AG04450 (cell line): ENCODE data around the gene TRUB1. TPM values are rescaled to one million over a fixed set of nuclear protein-coding genes. Genes with fewer than 3 reads are reported as not detected.

Experiments
- CTCF ChIA-PET: fragments of 300-600, 350-600 bp; formaldehyde crosslinking; extraction: SDS; loops from one replicate; lab custom pipeline; 2022; ENCODE audit warnings: antibody characterized with exemption, inconsistent platforms; lab: Charles Lee
- POLR2A ChIA-PET: fragments of 350-600 bp; formaldehyde crosslinking; extraction: SDS; loops from one replicate; lab custom pipeline; 2021; ENCODE audit warnings: antibody characterized with exemption, inconsistent platforms; lab: Yijun Ruan, JAX
- DNase-seq: peaks from one replicate; pipeline ENCODE4 v3.0.0-alpha.2; 2011; ENCODE audit warnings: low read depth, low spot score
- H3K27ac ChIP-seq: one replicate; pipeline ENCODE4 v1.5.1; 2012; ENCODE audit warnings: low read depth, low read length, control low read depth
- H3K27me3 ChIP-seq: one replicate; pipeline ENCODE4 v1.6.0; 2012; ENCODE audit warnings: low read length; ENCODE audit not compliant: control insufficient read depth, insufficient read depth
- H3K4me3 ChIP-seq: 2 replicates; pipeline ENCODE4 v1.5.1; 2011; ENCODE audit warnings: mild to moderate bottlenecking, low read depth, low read length, control low read depth
- H3K9me3 ChIP-seq: 2 replicates; pipeline ENCODE4 v1.5.1; 2012; ENCODE audit warnings: low read length; ENCODE audit not compliant: control insufficient read depth, insufficient read depth
- CTCF ChIP-seq: IDR thresholded peaks from 2 replicates; pipeline ENCODE4 v1.5.1; 2011; ENCODE audit warnings: low read depth, low read length, control low read depth, inconsistent platforms
- polyA plus RNA-seq: library from polyadenylated mRNA; depleted of rRNA; stranded (reverse); fragments of >200 nt; gene quantifications from 2 replicates; pipeline ENCODE4 v1.2.3, GENCODE V29; 2011

TRUB1 gene
- polyA plus RNA-seq, 1 experiment, result 21.0 TPM

DNA sequence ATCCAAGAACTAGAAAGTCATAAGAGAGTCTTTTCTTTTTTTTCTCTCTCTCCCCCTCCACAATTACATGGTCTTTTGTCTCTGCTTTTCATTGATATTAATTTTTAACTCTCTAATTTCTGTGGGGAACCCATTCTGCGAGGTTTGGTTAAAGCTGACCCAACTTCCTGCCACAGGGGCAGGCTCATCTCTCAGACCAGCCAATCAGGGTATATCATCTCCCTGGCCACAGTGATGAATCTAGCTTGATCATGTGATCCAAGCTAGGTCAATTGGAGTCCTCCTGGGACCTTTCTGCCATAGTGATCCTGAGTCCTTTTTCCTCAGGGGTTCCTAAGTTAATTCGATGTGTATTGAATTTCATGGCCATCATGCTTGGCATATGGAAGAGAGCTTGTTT lies 38.0 kb upstream of the TRUB1 start:
- Histone ChIP-seq H3K27ac (no peak overlapping the region), H3K27me3 (no peaks in the 10 kb centered on the region), H3K4me3 (no peak overlapping the region), H3K9me3 (no peaks in the 10 kb centered on the region)
- ChIA-PET POLR2A (no interaction called here), CTCF (interaction anchor here (1.2 to 2.1 kb wide), 2 partner anchors 21 to 23 kb away, joined by 3 to 9 read pairs; no protein-coding TSS in a partner anchor)
- TF ChIP-seq CTCF, result no peak
- DNase-seq, result no peak

- POLR2A ChIA-PET, result no interaction called here
- no peak for DNase-seq
- CTCF ChIA-PET, result interaction anchor here (2.1 kb wide), 1 partner anchor 23 kb away, joined by 9 read pairs; no protein-coding TSS in a partner anchor
- Histone ChIP-seq H3K27me3 (no peaks in the 10 kb centered on the region), H3K27ac (no peak overlapping the region), H3K4me3 (no peak overlapping the region), H3K9me3 (no peaks in the 10 kb centered on the region)
- TF ChIP-seq CTCF, result no peak
These were observed 37.3 kb upstream of the TRUB1 start for GRCh38 chr10:114900658-114901057.

GRCh38 chr10:114902151-114902550 lies 35.8 kb upstream of the TRUB1 start:
- DNase-seq, result no peak
- Histone ChIP-seq H3K27me3 (no peaks in the 10 kb centered on the region), H3K4me3 (no peak overlapping the region), H3K27ac (no peak overlapping the region), H3K9me3 (no peaks in the 10 kb centered on the region)
- no peak for TF ChIP-seq CTCF
- CTCF ChIA-PET, result interaction anchor here (1.0 kb wide), 2 partner anchors 22 to 25 kb away, joined by 4 read pairs; no protein-coding TSS in a partner anchor
- POLR2A ChIA-PET, result no interaction called here

DNA sequence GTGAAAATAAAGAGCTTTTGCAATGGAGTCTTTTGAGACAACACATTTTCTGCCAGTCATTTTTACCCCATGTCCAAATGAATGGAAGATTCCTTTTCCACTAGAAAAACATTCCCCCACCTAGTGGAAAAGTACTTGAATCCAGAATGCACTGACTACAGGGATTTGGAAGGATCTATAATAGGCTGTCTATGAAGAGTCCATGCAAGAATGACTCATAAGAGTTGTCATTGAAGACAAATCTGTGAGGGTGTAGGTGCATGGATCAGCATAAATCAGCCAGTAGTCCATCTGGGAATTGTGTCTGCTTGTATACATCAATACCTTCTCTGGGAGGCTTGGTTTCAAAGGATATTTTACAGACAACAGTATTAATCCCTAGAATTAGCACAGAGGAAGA lies 32.5 kb upstream of the TRUB1 start:
- Histone ChIP-seq H3K27me3 (no peaks in the 10 kb centered on the region), H3K4me3 (no peak overlapping the region), H3K9me3 (no peaks in the 10 kb centered on the region), H3K27ac (no peak overlapping the region)
- no peak for TF ChIP-seq CTCF
- DNase-seq, result no peak
- CTCF ChIA-PET, result interaction anchor here (0.6 kb wide), 1 partner anchor 23 kb away, joined by 3 read pairs; no protein-coding TSS in a partner anchor
- POLR2A ChIA-PET, result no interaction called here

DNA sequence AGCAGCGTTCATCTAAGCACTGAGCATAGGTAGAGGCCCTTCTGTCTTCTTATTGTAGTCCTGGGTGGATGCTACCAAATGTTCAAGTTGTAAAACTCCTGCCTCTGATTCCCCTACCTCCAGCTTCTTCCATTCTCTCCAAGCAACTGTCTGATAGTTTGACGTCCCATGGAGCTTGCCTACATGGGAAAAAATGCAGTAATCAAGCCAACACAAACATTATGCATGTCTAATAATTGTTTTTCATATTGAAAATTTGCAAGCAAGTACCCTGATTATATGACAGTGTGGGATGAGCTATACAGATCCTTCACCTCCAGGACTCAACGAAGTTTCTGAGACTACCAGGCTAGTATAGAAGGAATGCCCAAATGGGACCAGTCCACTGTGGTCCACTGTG lies 31.0 kb upstream of the TRUB1 start:
- TF ChIP-seq CTCF, result no peak
- DNase-seq, result no peak
- H3K4me3 ChIP-seq, result no peak overlapping the region
- CTCF ChIA-PET, result interaction anchor here (0.5 kb wide), 1 partner anchor 840 kb away, joined by 3 read pairs; no protein-coding TSS in a partner anchor
- POLR2A ChIA-PET, result no interaction called here
- no peaks in the 10 kb centered on the region for H3K9me3 ChIP-seq
- H3K27ac ChIP-seq, result no peak overlapping the region
- H3K27me3 ChIP-seq, result no peaks in the 10 kb centered on the region
